ENCODE results near the gene AP1S3.

The AP1S3 gene

GRCh38 chr2:223731503-223731902 lies 105.9 kb downstream of the AP1S3 start:
- TF ChIP-seq ZBTB7A (tag by site-specific recombination; IDR thresholded peaks at IDR 0.05; ENCODE audit: low read depth) (no peak), ZNF366 (tag by site-specific recombination; conservative IDR thresholded peaks at IDR 0.05) (no peak), ZNF529 (tag by site-specific recombination; IDR thresholded peaks at IDR 0.05; ENCODE audit: insufficient replicate concordance) (no peak), ZNF548 (tag by site-specific recombination; IDR thresholded peaks at IDR 0.05) (no peak), ATF2 (tag by site-specific recombination; IDR thresholded peaks at IDR 0.05; ENCODE audit: low read depth) (no peak), PRDM10 (tag by site-specific recombination; IDR thresholded peaks at IDR 0.05) (no peak), ZBTB44 (tag by site-specific recombination; IDR thresholded peaks at IDR 0.05) (no peak)
- POLR2A ChIA-PET, result no interaction called here
- H3K4me1 ChIP-seq (ENCODE audit: control insufficient read depth, insufficient read depth, low read length), result no peaks in the 10 kb centered on the region
- H3K27ac ChIP-seq (ENCODE audit: extremely low read depth, low read depth, low read length), result no peak overlapping the region
- CTCF ChIA-PET, result interaction anchor here (0.6 to 0.7 kb wide), 2 partner anchors 39 to 69 kb away, joined by 3 to 5 read pairs; no protein-coding TSS in a partner anchor
- no peaks in the 10 kb centered on the region for H3K36me3 ChIP-seq (ENCODE audit: control insufficient read depth in 2 of 2, insufficient read depth in 1 of 2, low read length in 2 of 2)
- no peak overlapping the region for H3K4me3 ChIP-seq (ENCODE audit: low read depth, low read length)
- H3K9me3 ChIP-seq (ENCODE audit: control insufficient read depth, insufficient read depth, low read depth, low read length), result no peaks in the 10 kb centered on the region

- H3K4me3 ChIP-seq (ENCODE audit: low read depth, low read length), result no peak overlapping the region
- no peak overlapping the region for H3K27ac ChIP-seq (ENCODE audit: extremely low read depth, low read depth, low read length)
- H3K36me3 ChIP-seq (ENCODE audit: control insufficient read depth in 2 of 2, insufficient read depth in 1 of 2, low read length in 2 of 2), result no peaks in the 10 kb centered on the region
- no peak for TF ChIP-seq ZSCAN23 (tag by site-specific recombination; IDR thresholded peaks at IDR 0.05)
- TF ChIP-seq MYNN (tag by site-specific recombination; IDR thresholded peaks at IDR 0.05; ENCODE audit: borderline replicate concordance), result no peak
- no peak for TF ChIP-seq ZNF791 (tag by site-specific recombination; IDR thresholded peaks at IDR 0.05)
- TF ChIP-seq HOXA7 (CRISPR knock-in tag; IDR thresholded peaks at IDR 0.05; ENCODE audit: borderline replicate concordance), result no peak
- no peak for TF ChIP-seq ZNF416 (tag by site-specific recombination; IDR thresholded peaks at IDR 0.05)
- TF ChIP-seq ZNF629 (tag by site-specific recombination; IDR thresholded peaks at IDR 0.05), result no peak
- TF ChIP-seq ZNF2 (tag by site-specific recombination; IDR thresholded peaks at IDR 0.05), result no peak
- TF ChIP-seq ZNF544 (tag by site-specific recombination; IDR thresholded peaks at IDR 0.05), result no peak
- no peak for TF ChIP-seq ZNF785 (tag by site-specific recombination; IDR thresholded peaks at IDR 0.05)
- no peak for TF ChIP-seq ZNF175 (tag by site-specific recombination; IDR thresholded peaks at IDR 0.05)
- H3K9me3 ChIP-seq (ENCODE audit: control insufficient read depth, insufficient read depth, low read depth, low read length), result no peaks in the 10 kb centered on the region
- ChIA-PET CTCF (interaction anchor here (1.5 kb wide), 2 partner anchors 9 to 68 kb away, joined by 3 to 4 read pairs; no protein-coding TSS in a partner anchor), POLR2A (no interaction called here)
- no peaks in the 10 kb centered on the region for H3K4me1 ChIP-seq (ENCODE audit: control insufficient read depth, insufficient read depth, low read length)
Observed at GRCh38 chr2:223729781-223730180, 107.6 kb downstream of the AP1S3 start.

All from HEK293 (cell line).